ENCODE measurements around the gene PNPLA6. TPM values are rescaled to one million over a fixed set of nuclear protein-coding genes. Genes with fewer than 3 reads are reported as not detected.

PNPLA6 gene
- total and polyA plus RNA-seq, 9 of the 15 experiments (the other 6 are each of a cell fraction or from before 2014, with no cell fraction given), result 0.07 to 30.2 (median 8.3) TPM

GRCh38 chr19:7494416-7495098 is 41.0 kb upstream of the PNPLA6 start (continued):
- TF ChIP-seq, protein P1, sequence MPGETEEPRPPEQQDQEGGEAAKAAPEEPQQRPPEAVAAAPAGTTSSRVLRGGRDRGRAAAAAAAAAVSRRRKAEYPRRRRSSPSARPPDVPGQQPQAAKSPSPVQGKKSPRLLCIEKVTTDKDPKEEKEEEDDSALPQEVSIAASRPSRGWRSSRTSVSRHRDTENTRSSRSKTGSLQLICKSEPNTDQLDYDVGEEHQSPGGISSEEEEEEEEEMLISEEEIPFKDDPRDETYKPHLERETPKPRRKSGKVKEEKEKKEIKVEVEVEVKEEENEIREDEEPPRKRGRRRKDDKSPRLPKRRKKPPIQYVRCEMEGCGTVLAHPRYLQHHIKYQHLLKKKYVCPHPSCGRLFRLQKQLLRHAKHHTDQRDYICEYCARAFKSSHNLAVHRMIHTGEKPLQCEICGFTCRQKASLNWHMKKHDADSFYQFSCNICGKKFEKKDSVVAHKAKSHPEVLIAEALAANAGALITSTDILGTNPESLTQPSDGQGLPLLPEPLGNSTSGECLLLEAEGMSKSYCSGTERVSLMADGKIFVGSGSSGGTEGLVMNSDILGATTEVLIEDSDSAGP (CRISPR knock-in tag; IDR thresholded peaks at IDR 0.05), result no peak
- TF ChIP-seq PHF8 (IDR thresholded peaks at IDR 0.05; ENCODE audit: borderline replicate concordance, low read length) (peak; percentile 58; the same call in 1 of the 2 replicates), BRD9 (IDR thresholded peaks at IDR 0.05; ENCODE audit: low read depth, partially characterized antibody) (peak; percentile 59), ATF2 (CRISPR knock-in tag; IDR thresholded peaks at IDR 0.05) (no peak), GABPB2 (CRISPR knock-in tag; conservative IDR thresholded peaks at IDR 0.05) (no peak), HNRNPLL (IDR thresholded peaks at IDR 0.05; ENCODE audit: low read depth, low read length, poor library complexity, severe bottlenecking) (no peak), MIER1 (IDR thresholded peaks at IDR 0.05; ENCODE audit: low read depth) (0 out of 2 replicates have a peak, but pooled peaks have one; percentile 38), STAT6 (CRISPR knock-in tag; IDR thresholded peaks at IDR 0.05) (no peak), TCF7L2 (IDR thresholded peaks at IDR 0.05; ENCODE audit: low read depth, low read length) (no peak), TFAM (CRISPR knock-in tag; conservative IDR thresholded peaks at IDR 0.05) (no peak), MECOM (CRISPR knock-in tag; IDR thresholded peaks at IDR 0.05) (no peak), CREBBP (IDR thresholded peaks at IDR 0.05; ENCODE audit: low read depth, low read length) (no peak)
- TF ChIP-seq, protein P2, sequence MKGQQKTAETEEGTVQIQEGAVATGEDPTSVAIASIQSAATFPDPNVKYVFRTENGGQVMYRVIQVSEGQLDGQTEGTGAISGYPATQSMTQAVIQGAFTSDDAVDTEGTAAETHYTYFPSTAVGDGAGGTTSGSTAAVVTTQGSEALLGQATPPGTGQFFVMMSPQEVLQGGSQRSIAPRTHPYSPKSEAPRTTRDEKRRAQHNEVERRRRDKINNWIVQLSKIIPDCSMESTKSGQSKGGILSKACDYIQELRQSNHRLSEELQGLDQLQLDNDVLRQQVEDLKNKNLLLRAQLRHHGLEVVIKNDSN (CRISPR knock-in tag; IDR thresholded peaks at IDR 0.05), result peak; percentile 24; the same call in 1 of the 2 replicates
- TF ChIP-seq, protein P3, sequence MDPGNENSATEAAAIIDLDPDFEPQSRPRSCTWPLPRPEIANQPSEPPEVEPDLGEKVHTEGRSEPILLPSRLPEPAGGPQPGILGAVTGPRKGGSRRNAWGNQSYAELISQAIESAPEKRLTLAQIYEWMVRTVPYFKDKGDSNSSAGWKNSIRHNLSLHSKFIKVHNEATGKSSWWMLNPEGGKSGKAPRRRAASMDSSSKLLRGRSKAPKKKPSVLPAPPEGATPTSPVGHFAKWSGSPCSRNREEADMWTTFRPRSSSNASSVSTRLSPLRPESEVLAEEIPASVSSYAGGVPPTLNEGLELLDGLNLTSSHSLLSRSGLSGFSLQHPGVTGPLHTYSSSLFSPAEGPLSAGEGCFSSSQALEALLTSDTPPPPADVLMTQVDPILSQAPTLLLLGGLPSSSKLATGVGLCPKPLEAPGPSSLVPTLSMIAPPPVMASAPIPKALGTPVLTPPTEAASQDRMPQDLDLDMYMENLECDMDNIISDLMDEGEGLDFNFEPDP (CRISPR knock-in tag; IDR thresholded peaks at IDR 0.05), result no peak
- TF ChIP-seq, protein P4, sequence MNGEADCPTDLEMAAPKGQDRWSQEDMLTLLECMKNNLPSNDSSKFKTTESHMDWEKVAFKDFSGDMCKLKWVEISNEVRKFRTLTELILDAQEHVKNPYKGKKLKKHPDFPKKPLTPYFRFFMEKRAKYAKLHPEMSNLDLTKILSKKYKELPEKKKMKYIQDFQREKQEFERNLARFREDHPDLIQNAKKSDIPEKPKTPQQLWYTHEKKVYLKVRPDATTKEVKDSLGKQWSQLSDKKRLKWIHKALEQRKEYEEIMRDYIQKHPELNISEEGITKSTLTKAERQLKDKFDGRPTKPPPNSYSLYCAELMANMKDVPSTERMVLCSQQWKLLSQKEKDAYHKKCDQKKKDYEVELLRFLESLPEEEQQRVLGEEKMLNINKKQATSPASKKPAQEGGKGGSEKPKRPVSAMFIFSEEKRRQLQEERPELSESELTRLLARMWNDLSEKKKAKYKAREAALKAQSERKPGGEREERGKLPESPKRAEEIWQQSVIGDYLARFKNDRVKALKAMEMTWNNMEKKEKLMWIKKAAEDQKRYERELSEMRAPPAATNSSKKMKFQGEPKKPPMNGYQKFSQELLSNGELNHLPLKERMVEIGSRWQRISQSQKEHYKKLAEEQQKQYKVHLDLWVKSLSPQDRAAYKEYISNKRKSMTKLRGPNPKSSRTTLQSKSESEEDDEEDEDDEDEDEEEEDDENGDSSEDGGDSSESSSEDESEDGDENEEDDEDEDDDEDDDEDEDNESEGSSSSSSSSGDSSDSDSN (IDR thresholded peaks at IDR 0.05; ENCODE audit: borderline replicate concordance in 1 of 2, low read depth in 2 of 2, low read length in 2 of 2), result 0 out of 4 replicates have a peak, but pooled peaks of 1 of the 2 experiments have one; percentile 26
